Ishikawa (cell line): Measurements from ENCODE around the gene RPGRIP1.

Experiments
- CEBPB ChIP-seq: IDR thresholded peaks from 2 replicates; pipeline ENCODE4 v1.6.1; 2012
- CREB1 ChIP-seq: IDR thresholded peaks from 2 replicates; pipeline ENCODE4 v1.6.1; 2012; ENCODE audit warnings: low read depth
- EGR1 ChIP-seq: IDR thresholded peaks from 2 replicates; pipeline ENCODE4 v1.6.1; 2012
- EP300 ChIP-seq: IDR thresholded peaks from 2 replicates; pipeline ENCODE4 v1.6.1; 2012; ENCODE audit warnings: borderline replicate concordance
- FOXM1 ChIP-seq: IDR thresholded peaks from 2 replicates; pipeline ENCODE4 v1.6.1; 2012; ENCODE audit warnings: low read depth, borderline replicate concordance
- NFIC ChIP-seq: IDR thresholded peaks from 2 replicates; pipeline ENCODE4 v1.6.1; 2012
- RAD21 ChIP-seq: IDR thresholded peaks from 2 replicates; pipeline ENCODE4 v1.6.1; 2012; ENCODE audit warnings: low read depth
- TAF1 ChIP-seq: IDR thresholded peaks from 2 replicates; pipeline ENCODE4 v1.6.1; 2012; ENCODE audit warnings: low read depth, mild to moderate bottlenecking
- TCF12 ChIP-seq: IDR thresholded peaks from 2 replicates; pipeline ENCODE4 v1.6.1; 2012; ENCODE audit warnings: low read depth
- TEAD4 ChIP-seq: IDR thresholded peaks from 2 replicates; pipeline ENCODE4 v1.6.1; 2012
- YY1 ChIP-seq: IDR thresholded peaks from 2 replicates; pipeline ENCODE4 v1.6.1; 2012; ENCODE audit warnings: low read depth
- ZBTB7A ChIP-seq: IDR thresholded peaks from 2 replicates; pipeline ENCODE4 v1.6.1; 2012; ENCODE audit warnings: low read depth
- TF ChIP-seq, protein P1 (sequence below): IDR thresholded peaks from 2 replicates; pipeline ENCODE4 v1.6.1; 2012; ENCODE audit warnings: low read depth, mild to moderate bottlenecking
- TF ChIP-seq, protein P2 (sequence below): IDR thresholded peaks from 2 replicates; pipeline ENCODE4 v1.6.1; 2012
- TF ChIP-seq, protein P3 (sequence below): IDR thresholded peaks from 2 replicates; pipeline ENCODE4 v1.6.1; 2012

RPGRIP1 gene

DNA sequence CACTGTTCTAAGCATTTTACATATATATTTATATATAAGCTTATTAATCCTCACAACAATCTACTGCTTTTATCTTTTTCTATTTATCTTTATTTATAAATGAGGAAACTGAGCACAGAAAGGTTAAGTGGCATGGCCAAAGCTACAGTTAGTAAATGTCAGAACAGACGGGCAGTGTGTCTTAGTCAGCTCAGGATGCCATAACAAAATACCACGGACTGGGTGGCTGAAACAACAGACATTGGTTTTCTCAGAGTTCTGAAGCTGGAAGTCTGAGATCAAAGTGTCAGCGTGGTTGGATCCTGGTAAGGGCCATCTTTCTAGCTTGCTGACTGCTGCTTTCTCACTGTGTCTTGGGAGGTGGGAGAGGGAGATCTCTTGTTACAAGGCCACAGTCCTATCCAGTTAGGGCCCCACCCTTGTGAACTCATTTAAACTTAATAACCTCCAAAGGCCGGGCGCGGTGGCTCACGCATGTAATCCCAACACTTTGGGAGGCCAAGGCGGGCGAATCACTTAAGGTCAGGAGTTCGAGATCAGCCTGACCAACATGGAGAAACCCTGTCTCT lies 19.8 kb downstream of the RPGRIP1 start:
- TF ChIP-seq, protein P1, sequence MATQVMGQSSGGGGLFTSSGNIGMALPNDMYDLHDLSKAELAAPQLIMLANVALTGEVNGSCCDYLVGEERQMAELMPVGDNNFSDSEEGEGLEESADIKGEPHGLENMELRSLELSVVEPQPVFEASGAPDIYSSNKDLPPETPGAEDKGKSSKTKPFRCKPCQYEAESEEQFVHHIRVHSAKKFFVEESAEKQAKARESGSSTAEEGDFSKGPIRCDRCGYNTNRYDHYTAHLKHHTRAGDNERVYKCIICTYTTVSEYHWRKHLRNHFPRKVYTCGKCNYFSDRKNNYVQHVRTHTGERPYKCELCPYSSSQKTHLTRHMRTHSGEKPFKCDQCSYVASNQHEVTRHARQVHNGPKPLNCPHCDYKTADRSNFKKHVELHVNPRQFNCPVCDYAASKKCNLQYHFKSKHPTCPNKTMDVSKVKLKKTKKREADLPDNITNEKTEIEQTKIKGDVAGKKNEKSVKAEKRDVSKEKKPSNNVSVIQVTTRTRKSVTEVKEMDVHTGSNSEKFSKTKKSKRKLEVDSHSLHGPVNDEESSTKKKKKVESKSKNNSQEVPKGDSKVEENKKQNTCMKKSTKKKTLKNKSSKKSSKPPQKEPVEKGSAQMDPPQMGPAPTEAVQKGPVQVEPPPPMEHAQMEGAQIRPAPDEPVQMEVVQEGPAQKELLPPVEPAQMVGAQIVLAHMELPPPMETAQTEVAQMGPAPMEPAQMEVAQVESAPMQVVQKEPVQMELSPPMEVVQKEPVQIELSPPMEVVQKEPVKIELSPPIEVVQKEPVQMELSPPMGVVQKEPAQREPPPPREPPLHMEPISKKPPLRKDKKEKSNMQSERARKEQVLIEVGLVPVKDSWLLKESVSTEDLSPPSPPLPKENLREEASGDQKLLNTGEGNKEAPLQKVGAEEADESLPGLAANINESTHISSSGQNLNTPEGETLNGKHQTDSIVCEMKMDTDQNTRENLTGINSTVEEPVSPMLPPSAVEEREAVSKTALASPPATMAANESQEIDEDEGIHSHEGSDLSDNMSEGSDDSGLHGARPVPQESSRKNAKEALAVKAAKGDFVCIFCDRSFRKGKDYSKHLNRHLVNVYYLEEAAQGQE = no peak
- TF ChIP-seq RAD21 (no peak), FOXM1 (no peak), YY1 (no peak), CREB1 (no peak), TCF12 (no peak), CEBPB (no peak), EP300 (no peak), TEAD4 (no peak), EGR1 (no peak), ZBTB7A (no peak), TAF1 (no peak), NFIC (no peak)
- TF ChIP-seq, protein P2, sequence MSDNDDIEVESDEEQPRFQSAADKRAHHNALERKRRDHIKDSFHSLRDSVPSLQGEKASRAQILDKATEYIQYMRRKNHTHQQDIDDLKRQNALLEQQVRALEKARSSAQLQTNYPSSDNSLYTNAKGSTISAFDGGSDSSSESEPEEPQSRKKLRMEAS = no peak
- TF ChIP-seq, protein P3, sequence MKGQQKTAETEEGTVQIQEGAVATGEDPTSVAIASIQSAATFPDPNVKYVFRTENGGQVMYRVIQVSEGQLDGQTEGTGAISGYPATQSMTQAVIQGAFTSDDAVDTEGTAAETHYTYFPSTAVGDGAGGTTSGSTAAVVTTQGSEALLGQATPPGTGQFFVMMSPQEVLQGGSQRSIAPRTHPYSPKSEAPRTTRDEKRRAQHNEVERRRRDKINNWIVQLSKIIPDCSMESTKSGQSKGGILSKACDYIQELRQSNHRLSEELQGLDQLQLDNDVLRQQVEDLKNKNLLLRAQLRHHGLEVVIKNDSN = no peak

DNA sequence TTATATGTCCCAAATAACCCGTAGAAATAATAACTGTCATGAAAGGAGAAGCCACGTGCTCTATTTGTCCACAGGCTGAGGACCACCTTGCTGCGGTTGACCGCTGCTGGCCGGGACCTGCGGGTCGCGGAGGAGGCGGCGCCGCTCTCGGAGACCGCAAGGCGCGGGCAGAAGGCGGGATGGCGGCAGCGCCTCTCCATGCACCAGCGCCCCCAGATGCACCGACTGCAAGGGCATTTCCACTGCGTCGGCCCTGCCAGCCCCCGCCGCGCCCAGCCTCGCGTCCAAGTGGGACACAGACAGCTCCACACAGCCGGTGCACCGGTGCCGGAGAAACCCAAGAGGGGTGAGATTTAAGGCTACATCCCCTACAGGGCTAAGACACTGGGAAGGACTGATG lies 21.0 kb downstream of the RPGRIP1 start:
- TF ChIP-seq, protein P2 = peak; percentile 66
- TF ChIP-seq CEBPB (no peak), FOXM1 (no peak), ZBTB7A (peak; percentile 40; the same call in 1 of the 2 replicates), EP300 (no peak), TEAD4 (no peak), CREB1 (no peak), TAF1 (no peak), NFIC (no peak), TCF12 (0 out of 2 replicates have a peak, but pooled peaks have one; percentile 16), YY1 (0 out of 2 replicates have a peak, but pooled peaks have one; percentile 15), RAD21 (peak; percentile 6; the same call in 1 of the 2 replicates), EGR1 (no peak)
- TF ChIP-seq, protein P1 = 0 out of 2 replicates have a peak, but pooled peaks have one; percentile 6
- TF ChIP-seq, protein P3 = no peak

DNA sequence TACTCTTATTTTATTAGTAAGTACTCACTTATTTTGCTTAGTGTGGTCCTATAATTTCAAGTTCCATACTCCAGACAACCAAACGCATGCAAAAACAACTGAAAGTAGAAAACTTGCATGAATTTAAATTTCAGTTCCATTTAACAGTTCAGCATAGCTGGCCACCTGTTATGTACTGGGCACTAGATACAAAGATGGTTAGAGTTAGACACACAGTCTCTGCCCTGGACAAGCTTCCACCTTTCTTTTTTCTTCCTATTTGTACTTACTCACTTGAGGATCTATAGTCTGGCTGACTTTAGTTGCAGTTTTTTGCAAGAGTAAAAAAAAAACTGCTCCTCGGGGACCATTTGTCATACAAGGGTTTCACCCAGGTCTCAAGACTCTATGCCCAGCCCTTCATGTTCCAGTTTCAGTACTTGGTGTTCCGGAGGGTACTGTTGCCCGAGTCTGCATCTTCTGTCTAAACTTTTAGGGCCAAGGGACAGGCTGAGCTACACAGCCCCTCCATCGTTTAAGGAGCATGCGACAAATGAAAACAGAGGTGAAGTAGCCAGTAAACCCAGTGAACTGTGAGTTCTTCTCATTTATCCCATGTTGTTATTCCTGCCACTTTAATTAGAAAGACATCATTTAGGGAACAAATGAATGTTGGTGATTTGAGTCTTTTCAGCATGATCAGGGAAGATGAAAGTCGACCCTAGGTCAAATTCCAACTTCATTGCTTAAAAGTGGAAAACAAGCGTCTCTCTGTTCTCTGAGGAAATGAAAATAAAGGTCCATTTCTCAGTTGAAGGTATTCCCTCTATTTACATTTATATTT lies 22.3 kb downstream of the RPGRIP1 start:
- TF ChIP-seq TAF1 (no peak), EP300 (no peak), YY1 (no peak), RAD21 (no peak), CEBPB (no peak), NFIC (no peak), ZBTB7A (no peak), TCF12 (no peak), EGR1 (no peak)
- TF ChIP-seq, protein P3 = no peak
- TF ChIP-seq, protein P1 = no peak
